ENCODE measurements around the gene GAR1. TPM values are rescaled to one million over a fixed set of nuclear protein-coding genes. Genes with fewer than 3 reads are reported as not detected.

Gene GAR1
- total and polyA plus RNA-seq, 9 of the 15 experiments (the other 6 are each of a cell fraction or from before 2014, with no cell fraction given): 35.7 to 194 (median 68.2) TPM

DNA sequence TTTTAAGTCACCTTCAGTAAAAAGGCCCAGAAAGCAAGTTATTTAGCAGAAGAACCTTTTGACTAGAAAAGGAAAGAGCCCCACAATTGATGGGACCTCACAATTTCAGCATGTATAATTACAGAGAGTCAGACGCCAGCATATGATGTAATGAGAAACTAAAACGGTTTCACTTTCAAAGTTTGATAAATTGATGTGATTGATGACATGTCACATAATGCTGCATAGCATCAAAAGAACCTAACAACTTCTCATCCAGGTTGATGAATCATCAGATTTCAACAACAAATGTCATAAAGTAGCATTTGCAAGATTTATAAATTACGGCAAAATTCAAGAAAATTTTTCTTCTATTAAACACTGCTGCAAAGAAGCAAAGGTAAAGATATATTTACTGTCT is 3.9 kb upstream of the GAR1 start (continued):
- TF ChIP-seq CSDE1 (IDR thresholded peaks at IDR 0.05): no peak
- TF ChIP-seq NR3C1 (CRISPR knock-in tag; IDR thresholded peaks at IDR 0.05): no peak
- no peak for TF ChIP-seq MED1 (CRISPR knock-in tag; IDR thresholded peaks at IDR 0.05; ENCODE audit: borderline replicate concordance)
- peak; percentile 26; the same call in 1 of the 2 replicates for TF ChIP-seq FOXM1 (IDR thresholded peaks at IDR 0.05; ENCODE audit: low read depth)
- TF ChIP-seq FOXM1 (CRISPR knock-in tag; IDR thresholded peaks at IDR 0.05; ENCODE audit: low read depth): no peak
- TF ChIP-seq, protein P1, sequence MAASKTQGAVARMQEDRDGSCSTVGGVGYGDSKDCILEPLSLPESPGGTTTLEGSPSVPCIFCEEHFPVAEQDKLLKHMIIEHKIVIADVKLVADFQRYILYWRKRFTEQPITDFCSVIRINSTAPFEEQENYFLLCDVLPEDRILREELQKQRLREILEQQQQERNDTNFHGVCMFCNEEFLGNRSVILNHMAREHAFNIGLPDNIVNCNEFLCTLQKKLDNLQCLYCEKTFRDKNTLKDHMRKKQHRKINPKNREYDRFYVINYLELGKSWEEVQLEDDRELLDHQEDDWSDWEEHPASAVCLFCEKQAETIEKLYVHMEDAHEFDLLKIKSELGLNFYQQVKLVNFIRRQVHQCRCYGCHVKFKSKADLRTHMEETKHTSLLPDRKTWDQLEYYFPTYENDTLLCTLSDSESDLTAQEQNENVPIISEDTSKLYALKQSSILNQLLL (CRISPR knock-in tag; IDR thresholded peaks at IDR 0.05; ENCODE audit: borderline replicate concordance): no peak
- no peak for TF ChIP-seq ILF3 (IDR thresholded peaks at IDR 0.05; ENCODE audit: borderline replicate concordance)
- TF ChIP-seq MYBL2 (IDR thresholded peaks at IDR 0.05; ENCODE audit: low read depth): peak; percentile 57
- no peak for TF ChIP-seq MYBL2 (CRISPR knock-in tag; IDR thresholded peaks at IDR 0.05; ENCODE audit: borderline replicate concordance)
- TF ChIP-seq, protein P2, sequence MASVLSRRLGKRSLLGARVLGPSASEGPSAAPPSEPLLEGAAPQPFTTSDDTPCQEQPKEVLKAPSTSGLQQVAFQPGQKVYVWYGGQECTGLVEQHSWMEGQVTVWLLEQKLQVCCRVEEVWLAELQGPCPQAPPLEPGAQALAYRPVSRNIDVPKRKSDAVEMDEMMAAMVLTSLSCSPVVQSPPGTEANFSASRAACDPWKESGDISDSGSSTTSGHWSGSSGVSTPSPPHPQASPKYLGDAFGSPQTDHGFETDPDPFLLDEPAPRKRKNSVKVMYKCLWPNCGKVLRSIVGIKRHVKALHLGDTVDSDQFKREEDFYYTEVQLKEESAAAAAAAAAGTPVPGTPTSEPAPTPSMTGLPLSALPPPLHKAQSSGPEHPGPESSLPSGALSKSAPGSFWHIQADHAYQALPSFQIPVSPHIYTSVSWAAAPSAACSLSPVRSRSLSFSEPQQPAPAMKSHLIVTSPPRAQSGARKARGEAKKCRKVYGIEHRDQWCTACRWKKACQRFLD (CRISPR knock-in tag; IDR thresholded peaks at IDR 0.05): peak; percentile 32; the same call in 1 of the 2 replicates
- TF ChIP-seq C11orf30 (IDR thresholded peaks at IDR 0.05; ENCODE audit: low read depth): peak; percentile 73
- TF ChIP-seq ZNF316 (IDR thresholded peaks at IDR 0.05): peak; percentile 89
- TF ChIP-seq MEIS2 (IDR thresholded peaks at IDR 0.05; ENCODE audit: partially characterized antibody): peak; percentile 99
- TF ChIP-seq CEBPB (tag; IDR thresholded peaks at IDR 0.05): peak; percentile 38; the same call in 1 of the 2 replicates
- TF ChIP-seq, protein P3, sequence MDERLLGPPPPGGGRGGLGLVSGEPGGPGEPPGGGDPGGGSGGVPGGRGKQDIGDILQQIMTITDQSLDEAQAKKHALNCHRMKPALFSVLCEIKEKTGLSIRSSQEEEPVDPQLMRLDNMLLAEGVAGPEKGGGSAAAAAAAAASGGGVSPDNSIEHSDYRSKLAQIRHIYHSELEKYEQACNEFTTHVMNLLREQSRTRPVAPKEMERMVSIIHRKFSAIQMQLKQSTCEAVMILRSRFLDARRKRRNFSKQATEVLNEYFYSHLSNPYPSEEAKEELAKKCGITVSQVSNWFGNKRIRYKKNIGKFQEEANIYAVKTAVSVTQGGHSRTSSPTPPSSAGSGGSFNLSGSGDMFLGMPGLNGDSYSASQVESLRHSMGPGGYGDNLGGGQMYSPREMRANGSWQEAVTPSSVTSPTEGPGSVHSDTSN (CRISPR knock-in tag; IDR thresholded peaks at IDR 0.05; ENCODE audit: low read depth): no peak; the same call in 1 of the 2 replicates
- TF ChIP-seq, protein P3 (tag; conservative IDR thresholded peaks at IDR 0.05; ENCODE audit: low read depth): peak; percentile 98

Data from K562 (cell line).